Medulla oblongata (tissue), 1 donor: ENCODE measurements around the gene RAPH1.

Experiments
- DNase-seq: peaks from one replicate; pipeline ENCODE4 v3.0.0-alpha.2; 2015; ENCODE audit errors: extremely low spot score

Gene RAPH1

DNA sequence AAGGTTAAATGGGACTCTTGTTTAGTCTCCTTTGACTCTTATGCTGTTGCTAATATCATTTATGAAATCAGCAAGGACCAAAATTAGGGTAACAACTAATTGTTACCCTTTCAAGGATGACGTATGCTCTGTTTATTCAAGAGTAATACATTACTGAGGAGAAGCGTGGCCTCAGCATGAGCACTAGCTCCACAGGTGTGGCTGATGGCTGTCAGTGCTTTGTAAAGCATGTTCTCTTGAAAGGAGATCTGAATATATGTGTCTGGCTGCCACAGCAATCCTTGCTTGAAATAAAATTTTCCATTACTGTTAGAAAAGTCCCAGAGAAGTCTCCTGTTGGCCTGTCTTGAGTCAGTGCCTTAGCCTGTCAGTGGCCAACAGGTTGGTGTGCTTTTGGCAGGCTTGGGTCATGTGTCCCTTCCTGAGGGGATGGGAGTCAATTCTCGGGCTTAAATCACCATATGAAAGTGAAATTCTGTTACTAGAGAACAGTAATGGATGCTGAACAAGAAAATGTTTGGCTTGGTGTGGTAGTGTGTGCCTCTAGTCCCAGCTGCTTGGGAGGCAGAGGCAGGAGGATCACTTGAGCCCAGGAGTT is 174.2 kb downstream of the RAPH1 start:
- DNase-seq = no peak

DNA sequence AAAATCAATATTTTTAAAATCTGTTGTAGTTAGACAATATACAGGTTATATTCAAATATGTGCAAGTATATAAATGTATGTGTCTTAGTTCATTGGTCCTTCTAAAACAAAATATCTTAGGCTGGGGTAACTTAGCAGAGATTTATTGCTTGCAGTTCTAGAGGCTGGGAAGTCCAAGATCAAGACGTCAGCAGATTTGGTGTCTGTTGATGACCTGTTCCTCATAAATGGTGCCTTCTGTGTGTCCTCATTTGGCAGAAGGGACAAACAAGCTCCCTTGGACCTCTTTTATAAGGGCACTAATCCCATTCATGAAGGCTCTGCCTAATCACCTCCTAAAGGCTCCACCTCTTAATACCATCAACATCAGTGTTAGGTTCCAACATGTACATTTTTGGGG is 175.7 kb downstream of the RAPH1 start:
- DNase-seq = no peak

DNA sequence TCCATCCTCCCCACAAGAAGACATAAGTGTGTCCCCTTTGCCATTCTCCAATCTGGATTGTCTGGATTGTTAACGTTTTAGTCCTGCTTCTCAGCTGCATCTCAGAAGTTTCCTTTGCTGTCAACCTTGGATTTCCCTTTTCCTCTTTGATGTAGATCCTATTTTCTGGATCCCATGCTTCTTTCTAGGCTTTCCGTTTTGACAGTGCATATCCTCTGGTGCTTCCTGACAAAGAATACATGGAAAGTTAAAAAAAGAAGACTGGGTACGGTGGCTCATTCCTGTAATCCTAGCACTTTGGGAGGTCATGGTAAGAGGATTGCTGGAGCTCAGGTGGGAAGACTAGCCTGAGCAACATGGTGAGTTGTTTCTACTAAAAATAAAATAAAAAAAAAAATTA is 180.1 kb downstream of the RAPH1 start:
- no peak for DNase-seq

DNA sequence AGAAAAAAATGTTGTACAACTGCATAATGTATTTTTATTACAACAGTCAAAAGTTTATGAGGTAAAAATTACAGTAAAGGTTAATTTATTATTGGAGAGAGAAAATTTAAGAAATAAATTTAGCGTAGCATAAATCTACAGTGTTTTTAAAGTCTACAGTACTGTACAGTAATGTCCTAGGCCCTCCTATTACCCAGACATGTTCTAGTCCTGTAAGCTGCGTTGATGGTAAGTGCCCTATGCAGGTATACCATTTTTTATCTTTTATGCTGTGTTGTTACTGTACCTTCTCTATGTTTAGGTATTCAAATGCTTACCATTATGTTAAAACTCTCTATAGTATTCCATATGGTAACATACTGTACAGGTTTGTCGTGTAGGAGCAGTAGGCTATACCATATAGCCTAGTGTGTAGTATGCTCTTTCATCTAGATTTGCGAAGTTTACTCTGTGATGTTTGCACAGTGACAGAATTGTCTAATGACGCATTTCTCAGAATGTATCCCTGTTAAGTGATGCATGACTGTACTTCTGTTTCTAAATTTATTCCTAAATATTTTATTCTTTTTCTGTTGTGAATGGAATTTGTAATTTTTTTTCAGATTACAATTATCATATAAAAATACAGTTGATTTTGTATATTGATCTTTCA is 182.4 kb downstream of the RAPH1 start:
- DNase-seq = no peak

DNA sequence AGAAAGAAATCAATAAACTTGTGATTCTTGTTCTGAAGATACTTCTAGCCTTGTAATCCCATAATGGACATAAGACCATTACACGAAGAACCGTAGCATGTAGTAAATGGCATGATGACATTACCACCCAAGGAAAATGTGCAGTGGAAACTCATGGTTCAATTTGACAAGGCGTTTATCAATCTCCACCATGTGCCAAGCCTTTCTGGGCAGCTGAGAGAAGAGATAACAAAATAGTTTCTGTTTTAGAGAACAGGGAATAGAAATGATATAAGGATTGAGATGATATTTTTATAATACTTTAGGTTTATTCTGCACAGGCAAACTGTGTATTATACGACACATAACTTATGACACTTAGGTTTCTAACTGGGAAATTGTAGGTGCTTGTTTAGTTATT is 187.7 kb downstream of the RAPH1 start:
- DNase-seq = no peak

DNA sequence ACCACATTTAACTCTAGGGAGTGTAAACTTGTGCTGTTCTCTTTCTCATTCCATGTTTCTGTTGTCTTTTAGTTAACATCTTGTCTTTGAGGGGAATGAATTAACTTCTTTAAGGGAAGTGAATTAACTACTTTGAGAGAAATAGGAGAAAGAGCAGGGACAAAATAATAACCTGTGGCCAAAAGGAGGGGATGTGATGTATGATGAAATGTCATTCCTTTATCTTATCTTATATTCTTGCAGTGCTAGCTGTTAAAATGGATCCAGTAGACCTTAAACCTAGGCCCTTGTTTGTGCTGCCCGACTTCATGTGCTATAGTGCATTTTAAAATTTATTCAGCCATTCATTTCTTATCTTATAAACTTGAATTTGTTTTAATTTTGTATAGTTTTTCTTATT is 188.5 kb downstream of the RAPH1 start:
- DNase-seq = no peak

DNA sequence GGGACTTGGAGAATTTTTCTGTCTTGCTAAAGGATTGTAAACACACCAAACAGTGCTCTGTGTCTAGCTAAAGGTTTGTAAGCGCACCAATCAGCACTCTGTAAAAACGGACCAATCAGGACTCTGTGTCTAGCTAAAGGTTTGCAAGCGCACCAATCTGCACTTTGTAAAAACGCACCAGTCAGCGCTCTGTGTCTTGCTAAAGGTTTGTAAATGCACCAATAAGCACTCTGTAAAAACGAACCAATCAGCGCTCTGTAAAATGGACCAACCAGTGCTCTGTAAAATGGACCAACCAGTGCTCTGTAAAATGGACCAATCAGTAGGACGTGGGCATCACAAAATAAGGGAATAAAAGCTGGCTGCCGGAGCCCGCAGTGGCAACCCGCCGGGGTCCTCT is 190.4 kb downstream of the RAPH1 start:
- DNase-seq = no peak
